Panc1 (cell line): ENCODE results near the gene GDPD3.

Source experiments
- SIN3A ChIP-seq: IDR thresholded peaks from 2 replicates; pipeline ENCODE4 v1.6.1; 2012; ENCODE audit warnings: low read depth, mild to moderate bottlenecking, low read length, moderate library complexity, borderline replicate concordance; ENCODE audit not compliant: insufficient read depth
- TCF7L2 ChIP-seq: IDR thresholded peaks from 2 replicates; pipeline ENCODE4 v1.6.1; 2011; ENCODE audit warnings: mild to moderate bottlenecking, low read depth, low read length, inconsistent platforms
- TF ChIP-seq, protein P1 (sequence below), 2 experiments: IDR thresholded peaks; 2 replicates each; pipeline ENCODE4 v1.6.1; 2011 to 2012; ENCODE audit warnings: low read depth in 2 of 2, control low read depth in 1 of 2, low read length in 1 of 2, mild to moderate bottlenecking in 1 of 2, moderate library complexity in 1 of 2; ENCODE audit not compliant: insufficient read depth in 1 of 2
- TF ChIP-seq, protein P2 (sequence below): fragments of 450-650 bp; IDR thresholded peaks from 2 replicates; pipeline ENCODE4 v1.5.1; 2017; ENCODE audit warnings: mild to moderate bottlenecking

DNA sequence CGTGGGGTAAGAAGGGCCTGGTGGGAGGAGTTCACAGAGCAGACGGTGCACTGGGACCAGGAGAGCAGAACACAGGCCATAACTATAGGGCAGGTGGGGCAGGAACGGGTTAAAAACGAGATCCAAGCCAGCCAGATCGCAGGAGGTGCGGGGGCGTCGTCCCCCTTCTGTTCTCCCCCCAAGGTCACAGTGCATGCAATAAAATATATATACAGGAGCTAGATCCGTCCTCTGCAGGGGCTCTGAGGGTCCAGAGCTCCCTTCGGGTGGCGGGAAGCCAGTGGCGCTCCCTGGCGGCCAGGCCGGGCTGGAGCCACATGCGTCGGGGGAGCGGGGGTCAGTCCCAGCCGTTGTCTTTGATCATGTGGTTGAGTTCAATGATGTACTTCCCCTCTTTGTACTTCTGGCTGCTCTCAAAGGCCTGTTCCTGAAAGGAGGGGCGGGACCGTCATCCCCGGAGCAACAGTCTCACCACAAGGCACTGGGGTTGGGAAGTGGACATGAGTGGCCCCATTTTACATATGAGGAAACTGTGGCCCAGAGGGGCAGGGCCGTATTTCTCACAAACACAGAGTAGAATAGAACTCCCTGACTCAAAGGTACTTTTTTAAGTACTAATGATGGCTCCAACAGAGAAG, 20.8 kb downstream of the GDPD3 start:
- TF ChIP-seq, protein P1, sequence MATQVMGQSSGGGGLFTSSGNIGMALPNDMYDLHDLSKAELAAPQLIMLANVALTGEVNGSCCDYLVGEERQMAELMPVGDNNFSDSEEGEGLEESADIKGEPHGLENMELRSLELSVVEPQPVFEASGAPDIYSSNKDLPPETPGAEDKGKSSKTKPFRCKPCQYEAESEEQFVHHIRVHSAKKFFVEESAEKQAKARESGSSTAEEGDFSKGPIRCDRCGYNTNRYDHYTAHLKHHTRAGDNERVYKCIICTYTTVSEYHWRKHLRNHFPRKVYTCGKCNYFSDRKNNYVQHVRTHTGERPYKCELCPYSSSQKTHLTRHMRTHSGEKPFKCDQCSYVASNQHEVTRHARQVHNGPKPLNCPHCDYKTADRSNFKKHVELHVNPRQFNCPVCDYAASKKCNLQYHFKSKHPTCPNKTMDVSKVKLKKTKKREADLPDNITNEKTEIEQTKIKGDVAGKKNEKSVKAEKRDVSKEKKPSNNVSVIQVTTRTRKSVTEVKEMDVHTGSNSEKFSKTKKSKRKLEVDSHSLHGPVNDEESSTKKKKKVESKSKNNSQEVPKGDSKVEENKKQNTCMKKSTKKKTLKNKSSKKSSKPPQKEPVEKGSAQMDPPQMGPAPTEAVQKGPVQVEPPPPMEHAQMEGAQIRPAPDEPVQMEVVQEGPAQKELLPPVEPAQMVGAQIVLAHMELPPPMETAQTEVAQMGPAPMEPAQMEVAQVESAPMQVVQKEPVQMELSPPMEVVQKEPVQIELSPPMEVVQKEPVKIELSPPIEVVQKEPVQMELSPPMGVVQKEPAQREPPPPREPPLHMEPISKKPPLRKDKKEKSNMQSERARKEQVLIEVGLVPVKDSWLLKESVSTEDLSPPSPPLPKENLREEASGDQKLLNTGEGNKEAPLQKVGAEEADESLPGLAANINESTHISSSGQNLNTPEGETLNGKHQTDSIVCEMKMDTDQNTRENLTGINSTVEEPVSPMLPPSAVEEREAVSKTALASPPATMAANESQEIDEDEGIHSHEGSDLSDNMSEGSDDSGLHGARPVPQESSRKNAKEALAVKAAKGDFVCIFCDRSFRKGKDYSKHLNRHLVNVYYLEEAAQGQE (IDR thresholded peaks at IDR 0.05; ENCODE audit: insufficient read depth in 1 of 2, low read depth in 2 of 2, low read length in 1 of 2) = no peak
- TF ChIP-seq, protein P2, sequence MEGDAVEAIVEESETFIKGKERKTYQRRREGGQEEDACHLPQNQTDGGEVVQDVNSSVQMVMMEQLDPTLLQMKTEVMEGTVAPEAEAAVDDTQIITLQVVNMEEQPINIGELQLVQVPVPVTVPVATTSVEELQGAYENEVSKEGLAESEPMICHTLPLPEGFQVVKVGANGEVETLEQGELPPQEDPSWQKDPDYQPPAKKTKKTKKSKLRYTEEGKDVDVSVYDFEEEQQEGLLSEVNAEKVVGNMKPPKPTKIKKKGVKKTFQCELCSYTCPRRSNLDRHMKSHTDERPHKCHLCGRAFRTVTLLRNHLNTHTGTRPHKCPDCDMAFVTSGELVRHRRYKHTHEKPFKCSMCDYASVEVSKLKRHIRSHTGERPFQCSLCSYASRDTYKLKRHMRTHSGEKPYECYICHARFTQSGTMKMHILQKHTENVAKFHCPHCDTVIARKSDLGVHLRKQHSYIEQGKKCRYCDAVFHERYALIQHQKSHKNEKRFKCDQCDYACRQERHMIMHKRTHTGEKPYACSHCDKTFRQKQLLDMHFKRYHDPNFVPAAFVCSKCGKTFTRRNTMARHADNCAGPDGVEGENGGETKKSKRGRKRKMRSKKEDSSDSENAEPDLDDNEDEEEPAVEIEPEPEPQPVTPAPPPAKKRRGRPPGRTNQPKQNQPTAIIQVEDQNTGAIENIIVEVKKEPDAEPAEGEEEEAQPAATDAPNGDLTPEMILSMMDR = peak; percentile 91
- TF ChIP-seq TCF7L2 (peak; percentile 23; the same call in 1 of the 2 replicates), SIN3A (no peak)
